GM21576 (cell line): ENCODE data around the gene BCR.

Source experiments
- ATAC-seq: cut with Tn5 transposase; IDR thresholded peaks from one replicate; pipeline ENCODE4 v1.9.1; 2021; ENCODE audit warnings: mild to moderate bottlenecking, moderate library complexity; ENCODE audit not compliant: unreplicated experiment

Gene BCR

DNA sequence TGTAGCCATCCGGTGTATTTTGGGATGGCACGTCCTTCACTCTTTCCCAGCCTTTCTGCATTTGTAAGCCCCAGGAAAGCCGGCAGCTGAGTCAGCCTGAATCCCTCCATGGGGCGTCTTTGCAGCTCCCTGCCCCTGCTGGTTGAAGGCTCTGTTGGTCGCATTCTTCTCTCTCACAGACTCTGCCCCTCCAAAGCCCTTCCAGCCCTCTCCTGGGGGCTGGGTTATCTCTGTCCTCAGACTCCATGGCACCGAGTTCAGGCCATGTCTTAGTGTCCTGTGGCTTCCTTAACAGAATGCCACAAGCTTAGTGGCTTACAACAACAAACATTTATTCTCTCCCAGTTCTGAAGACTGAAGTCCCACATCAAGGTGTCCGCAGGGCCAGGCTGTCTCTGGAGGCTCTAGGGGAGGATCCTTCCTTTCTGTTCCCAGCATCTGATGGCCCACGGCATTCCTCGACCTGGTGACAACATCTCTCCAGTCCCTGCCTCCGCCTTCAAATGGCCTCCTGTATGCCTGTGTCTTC, 62.2 kb downstream of the BCR start:
- ATAC-seq = no peak

DNA sequence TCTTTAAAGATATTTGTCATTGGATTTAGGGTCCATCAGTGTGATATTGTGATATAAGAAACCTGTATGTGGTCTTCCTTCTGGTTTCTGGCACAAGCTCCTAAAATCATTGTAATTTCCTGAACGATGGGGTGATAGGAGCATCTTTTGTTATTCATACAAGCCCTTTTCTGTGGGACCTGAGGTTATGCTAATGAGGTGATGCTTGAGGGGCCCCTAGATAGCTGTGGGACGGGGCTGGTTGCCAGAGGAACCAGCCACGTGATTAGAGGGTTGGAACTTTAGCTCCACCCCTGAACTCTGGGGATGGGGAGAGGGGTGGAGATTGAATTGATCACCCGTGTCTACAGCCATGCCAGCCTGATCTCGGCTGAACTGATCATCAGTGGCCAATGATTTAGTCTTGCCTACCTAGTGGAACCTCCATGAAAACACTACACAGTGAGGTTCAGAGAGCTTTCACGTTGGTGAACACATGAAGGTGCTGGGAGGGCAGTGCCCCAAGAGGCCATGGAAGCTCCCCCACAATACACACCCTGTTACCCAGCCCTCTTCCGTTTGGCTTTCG, 62.8 kb downstream of the BCR start:
- ATAC-seq = no peak

DNA sequence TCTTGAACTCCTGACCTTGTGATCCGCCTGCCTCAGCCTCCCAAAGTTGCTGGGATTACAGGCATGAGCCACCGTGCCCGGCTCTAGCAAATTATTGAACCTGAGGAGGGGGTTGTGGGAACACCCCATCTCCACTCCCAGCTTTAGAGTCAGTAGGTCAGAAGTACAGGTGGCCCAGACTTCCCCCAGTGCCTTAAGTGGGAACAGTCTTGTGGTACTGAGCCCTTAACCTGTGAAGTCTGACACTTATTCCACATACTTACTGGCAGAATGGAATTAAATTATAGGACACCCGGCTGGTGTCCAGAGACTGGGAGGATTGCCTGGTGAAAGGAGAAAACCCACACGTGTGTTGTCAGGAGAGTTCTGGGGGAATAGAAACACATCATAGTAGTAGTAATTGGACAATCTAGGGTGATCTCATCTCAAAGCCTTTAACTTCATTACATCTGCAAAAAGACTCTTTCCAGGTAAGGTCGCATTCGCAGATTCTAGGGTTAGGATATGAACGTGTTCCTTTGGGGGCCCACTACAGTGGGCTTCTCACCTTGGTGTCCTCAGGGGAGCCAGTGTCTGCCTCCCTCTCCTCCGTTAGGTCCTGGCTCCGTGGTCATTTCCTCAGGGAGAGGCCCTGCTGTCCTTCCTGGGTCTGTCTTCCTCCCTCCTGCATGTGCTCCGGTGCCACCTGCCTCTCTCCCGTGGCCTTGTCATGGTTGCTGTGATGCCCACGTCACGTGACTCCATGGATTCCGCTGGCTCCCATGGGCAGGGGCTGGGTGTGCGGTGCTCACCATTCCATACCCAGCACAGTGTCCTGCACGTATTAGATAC, 63.8 kb downstream of the BCR start:
- ATAC-seq = no peak

DNA sequence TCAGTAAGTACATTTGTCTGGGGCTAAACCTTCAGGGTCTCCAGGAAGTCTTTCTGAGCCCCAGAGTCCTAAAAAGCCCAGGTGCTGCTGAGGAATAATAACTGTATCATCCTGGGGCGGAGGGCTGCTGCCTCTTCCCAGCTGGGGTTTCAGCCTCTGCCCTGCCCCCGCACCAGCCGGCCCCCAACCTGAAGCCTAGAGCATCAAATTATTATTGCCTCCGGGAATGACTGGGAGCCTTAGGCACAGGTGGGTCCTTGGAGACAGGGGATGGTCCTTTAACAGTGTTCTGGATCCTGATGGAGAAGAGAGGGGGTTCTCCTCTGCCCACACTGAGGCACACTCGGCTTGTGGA, 64.4 kb downstream of the BCR start:
- ATAC-seq = no peak

DNA sequence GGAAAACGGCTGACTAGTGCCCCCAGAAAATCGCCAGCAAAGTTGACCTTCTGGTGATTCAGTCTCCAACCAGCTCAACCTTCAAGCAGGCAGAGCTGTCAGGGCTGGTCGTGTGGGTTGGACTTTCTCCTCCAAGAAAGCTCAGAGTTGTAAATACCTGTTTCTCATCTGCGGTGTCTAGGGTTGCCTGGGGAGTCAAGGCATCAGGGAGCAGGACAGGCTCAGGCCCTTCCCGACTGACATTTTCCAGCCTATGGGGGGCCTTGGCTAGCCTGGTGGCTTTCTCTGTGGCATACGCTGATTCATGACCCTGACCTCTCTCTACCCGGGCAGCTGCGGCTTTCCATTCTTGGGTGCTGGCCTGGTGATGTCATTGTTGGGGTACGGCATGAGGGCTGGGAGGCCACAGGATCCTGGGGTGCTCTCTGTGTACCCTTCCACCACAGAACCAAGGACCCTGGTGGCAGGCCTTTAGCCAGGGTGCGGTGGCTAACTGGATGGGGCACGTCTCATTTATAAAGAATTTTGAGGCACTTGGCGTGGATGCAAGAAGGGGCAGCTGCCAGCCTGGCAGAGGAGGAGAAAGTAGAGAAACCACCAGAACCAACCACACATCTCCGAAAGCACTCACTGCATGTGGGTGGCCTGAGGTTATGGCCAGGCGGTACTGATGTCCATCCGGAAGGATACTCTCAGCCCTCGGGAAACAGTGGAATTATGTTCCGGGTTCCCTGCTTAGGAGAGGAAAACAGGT, 64.9 kb downstream of the BCR start:
- ATAC-seq = no peak

DNA sequence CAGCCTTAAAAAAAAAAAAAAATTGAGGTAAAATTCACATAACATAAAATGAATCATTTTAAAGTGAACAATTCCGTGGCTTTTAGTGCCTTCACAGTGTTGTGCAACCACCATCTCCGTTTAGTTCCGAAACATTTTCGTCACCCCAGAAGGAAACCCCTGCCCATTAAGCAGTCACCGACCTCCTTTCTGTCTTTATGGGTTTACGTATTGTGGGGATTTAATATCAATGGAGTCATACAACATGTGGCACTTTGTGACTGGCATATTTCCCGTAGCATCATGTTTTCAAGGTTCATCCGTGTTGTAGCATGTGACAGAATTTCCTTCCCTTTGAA, 65.5 kb downstream of the BCR start:
- ATAC-seq = no peak

DNA sequence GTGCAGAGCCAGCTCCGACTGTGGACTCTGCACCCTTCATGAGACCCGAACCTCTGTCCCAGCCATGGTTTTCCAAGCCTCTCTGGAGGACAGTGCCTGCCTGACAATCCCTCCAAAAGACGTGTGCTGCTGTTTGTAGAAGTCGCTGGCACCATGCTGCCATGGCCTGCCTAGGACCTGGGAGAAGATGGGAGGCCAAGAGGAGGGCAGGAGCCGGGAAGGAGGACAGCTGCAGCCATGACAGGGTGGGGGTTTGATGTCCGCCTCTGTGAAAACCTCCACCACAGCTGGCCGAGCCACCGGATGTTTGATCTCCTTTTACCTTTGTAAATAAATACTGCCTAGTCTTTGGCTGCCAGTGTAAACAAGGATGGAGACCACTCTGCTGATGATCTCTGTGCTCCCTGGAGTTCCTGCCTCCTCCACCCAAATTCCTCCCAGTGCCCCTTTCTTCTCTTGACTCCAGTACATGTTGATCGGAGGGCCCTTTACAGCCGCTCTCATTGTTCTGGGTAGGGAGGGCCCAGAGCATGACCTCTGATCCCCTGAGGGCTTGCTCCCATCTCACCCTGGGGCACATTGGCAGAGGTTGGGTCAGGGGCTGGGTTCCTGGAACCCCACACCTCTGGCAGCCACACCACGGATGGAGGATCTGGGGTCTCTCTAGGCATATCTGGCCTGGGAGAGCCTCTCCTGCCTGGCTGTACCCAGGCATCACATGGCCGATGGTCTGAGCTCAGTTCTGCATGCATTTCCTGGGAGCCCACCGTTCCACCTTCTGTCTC, 66.9 kb downstream of the BCR start:
- no peak for ATAC-seq

DNA sequence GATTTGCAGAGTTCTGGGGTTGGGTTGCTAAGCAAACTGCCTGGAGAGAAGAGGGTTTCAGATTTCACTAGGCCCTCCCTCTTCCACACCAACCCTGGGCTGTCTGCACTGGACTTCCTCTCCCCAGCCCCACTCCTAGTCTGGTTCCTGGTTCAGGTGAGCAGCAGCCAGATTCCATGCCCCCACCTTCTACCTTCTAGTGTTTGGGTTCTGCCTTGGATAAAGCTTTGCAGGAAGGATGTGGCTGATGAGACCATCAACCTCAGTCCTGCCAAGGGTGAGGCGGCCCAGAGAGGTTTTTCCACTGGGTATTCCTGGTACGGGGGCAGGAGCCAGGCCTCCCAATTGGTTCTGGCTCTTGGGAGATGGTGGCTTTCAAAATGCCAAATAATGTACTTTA, 68.3 kb downstream of the BCR start:
- ATAC-seq = no peak

DNA sequence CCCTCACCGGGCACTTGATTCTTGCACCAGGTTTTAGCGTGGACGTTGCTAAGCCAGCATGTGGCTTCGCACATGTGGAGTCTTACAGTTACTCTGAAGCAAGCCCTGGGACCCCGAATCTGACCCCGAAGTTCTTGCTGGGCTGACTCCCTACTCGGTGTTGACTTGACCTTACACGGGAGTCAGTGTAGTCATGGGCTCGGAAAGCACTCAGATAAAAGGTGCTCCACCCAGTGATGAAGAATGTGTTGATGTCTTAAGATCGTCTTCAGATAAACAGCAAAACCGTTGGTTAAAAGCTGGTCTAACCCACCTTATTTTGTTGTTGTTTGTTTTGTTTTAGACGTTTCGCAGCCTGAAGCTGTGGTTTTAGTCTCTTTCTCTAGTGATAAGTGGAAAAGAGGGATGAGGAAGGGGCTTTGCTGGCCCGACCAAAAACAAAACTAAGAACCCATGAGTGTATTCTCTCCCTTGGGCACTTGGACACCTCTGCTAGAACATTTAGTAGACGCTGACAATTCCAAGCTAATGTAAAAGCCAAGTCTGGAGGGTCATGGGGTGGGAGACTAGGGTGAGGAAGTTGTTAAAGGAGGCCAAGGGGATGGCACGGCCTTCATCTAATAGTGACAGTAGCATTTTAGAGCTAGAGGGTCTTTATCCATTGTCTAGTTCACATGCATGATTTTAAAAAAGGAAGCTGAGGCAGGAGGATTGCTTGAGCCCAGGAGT, 69.9 kb downstream of the BCR start:
- ATAC-seq = no peak

DNA sequence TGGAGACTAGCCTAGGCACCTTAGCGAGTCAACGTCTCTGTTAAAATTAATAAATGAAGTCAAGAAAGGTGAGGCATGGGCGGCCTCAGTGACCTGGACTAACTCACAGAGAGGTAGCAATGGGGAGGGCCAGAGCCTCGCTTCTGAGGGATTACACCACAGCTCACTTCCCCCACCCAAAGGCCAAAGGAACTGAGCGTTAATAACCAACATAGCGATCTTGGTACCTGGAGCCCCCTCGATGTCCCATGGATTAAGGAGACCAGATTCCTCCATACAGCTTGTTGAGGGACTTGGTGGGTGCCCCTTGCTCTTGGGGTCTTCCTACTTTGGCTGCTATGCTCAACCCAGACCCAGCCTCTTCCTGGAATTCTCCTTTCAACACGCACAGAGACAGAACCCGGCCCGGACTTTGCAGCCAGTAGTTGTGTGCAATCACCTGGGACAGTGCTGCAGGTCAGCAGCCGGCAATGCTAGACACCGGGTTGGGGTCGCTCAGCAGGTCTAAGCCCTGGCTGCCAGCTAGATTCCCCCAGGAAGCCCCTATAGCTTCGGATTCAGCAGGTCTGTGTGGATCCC, 70.6 kb downstream of the BCR start:
- no peak for ATAC-seq

DNA sequence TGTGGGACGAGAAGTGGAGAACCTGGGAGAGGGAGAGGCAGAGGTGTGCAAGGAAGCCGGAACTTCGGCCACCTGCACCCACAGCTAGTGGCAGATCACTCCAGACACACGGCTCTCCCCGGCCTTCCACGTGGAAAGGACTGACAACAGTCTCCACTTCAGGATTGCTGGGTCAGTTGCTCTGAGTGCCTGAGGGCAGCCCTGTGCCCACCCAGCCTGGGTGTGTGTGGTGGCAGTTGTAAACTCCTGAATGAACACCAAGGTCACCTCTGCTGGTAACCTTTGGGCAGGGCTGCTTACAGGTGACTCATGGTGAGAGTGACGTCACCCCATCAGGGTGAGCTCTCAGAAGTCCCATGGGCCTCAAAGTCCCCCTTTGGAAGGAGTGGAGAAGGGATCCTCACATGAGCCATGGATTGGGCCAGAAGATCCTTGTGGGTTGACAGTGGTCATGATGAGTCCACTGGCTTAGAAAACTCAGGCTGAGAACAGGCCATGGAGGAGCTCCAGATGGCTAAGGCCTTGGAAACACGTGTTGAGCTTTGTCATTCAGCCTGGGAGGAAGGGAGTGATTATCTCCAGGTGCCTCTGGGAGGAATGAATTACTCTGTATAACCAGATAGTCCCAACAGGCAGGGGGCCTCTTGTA, 71.3 kb downstream of the BCR start:
- ATAC-seq = no peak

DNA sequence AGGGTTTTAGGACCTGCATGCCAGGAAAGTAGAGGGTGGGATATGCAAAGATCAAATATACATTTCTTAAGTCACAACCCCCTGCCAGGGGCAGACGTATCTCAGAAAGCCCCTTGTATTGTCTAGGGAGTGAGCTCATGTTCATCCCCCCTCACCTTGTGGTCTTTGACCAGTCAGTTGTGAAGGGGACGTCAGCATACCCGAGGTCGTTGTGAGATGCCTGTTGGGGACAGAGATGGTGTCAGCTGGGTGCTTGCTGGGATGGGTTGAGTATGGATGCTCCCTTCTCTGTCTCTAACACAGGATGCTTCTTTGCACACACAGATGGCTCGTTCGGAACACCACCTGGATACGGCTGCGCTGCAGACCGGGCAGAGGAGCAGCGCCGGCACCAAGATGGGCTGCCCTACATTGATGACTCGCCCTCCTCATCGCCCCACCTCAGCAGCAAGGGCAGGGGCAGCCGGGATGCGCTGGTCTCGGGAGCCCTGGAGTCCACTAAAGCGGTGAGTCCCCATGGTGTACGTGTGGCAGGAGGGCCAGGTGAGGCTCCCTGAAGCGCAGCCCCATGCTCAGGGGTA, 73.3 kb downstream of the BCR start:
- no peak for ATAC-seq

DNA sequence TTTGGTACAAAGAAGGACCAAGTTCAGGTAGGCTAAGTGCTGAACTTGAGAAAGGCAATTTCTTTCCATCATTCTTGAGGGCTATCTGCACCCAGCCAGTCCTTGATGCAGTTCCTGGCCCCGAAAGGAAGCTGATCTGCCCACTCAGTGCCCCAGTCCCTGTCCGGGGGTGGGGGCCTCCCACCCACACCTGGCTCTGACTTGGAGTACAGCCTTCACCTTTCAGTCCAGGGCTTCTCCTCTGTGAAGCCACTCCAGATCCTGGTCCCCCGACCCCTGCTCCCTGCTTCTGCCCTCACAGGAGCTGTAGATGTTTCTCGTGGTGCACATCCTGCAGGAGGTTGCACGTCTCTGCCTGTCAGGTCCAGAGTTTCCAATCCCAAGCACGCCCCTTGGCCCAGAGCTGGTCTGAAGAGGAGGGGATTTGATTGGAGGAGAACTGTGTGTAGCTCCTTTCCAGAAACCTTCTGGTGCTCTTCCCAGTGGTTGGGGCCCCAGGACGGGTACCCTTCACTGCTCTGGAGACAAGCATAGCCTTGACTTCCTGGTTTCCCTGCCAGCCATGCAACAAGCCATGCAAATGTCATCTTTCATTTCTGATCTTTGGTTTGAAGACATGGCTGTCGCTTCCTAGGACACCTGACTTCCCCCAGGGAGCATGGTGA, 75.3 kb downstream of the BCR start:
- ATAC-seq = no peak

DNA sequence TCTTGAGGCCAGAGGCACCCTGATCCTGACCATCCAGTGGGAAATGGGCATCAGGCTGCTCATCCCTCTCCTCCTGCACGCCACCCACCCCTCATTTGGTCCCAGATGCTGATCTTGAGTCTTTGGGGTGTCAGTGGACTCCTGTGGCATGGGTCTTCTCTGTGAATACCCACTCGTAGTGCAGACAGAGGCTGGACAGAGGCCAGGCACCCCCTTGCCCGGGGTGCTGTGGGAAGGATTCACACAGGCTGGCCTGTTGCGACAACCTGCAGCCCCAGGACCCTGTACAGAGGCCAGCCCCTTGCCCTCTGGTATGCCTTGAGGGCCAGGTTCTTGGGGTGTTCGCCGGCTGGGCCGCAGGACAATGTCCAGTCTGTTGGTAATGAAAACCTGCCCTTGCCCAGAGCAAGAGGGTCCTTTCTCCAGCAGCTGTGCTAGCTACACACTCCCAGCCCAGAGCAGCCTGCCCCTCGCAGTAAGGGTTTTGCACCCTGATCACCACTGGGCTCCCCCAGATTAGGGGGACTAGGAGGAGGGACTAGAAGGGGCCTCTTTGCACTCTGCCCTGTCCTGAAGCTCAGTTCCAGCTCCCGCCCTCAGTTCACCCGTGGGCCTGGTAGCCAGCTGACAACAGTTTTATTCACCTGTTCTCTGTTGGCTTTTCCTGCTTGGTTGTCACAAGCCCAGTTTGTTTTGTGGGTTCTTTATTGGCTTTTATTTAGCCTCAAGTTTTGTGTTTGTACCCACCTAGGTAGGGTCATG, 76.0 kb downstream of the BCR start:
- no peak for ATAC-seq

DNA sequence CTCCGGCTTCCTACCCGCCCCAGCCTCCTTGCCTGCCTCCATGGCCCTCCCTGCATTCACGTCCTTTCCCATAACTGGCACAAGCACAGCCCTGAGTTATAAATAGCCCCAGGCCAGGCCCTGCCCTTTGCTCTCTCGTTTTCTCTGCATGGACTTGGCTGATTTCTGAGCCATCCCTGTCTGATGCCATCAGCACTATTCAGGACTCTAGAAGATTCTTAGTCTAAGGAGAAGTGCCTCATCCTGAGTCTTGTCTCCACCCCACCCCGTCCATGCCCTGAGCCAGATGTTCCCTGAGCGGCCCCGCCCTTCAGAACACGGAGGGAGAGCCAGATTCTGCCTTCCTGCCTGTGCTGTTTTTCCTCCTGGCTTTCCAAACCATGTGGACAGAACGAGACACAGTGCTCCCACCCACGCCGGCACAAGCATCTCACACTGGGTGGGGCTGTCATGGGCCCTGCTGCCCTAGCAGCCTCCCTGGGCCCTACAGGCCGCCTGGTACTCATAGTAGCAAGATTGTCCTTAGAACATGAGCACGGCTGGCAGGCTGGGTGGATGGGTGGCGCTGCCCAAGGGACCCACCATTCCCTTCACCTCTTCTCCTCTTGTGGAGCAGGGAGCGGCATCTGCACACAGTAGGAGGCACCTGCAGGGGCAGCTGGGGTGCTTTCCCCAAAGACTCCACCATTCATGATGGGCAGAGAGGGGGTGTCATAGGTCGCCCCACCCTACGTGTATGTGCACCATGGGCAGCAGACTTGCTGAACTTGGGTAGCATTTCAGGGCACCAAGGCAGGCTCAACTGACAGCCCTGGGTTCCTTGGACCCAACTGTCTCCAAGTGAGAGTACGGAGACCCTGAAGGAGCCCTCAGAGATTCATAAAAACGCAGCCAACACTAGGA, 76.9 kb downstream of the BCR start:
- no peak for ATAC-seq

DNA sequence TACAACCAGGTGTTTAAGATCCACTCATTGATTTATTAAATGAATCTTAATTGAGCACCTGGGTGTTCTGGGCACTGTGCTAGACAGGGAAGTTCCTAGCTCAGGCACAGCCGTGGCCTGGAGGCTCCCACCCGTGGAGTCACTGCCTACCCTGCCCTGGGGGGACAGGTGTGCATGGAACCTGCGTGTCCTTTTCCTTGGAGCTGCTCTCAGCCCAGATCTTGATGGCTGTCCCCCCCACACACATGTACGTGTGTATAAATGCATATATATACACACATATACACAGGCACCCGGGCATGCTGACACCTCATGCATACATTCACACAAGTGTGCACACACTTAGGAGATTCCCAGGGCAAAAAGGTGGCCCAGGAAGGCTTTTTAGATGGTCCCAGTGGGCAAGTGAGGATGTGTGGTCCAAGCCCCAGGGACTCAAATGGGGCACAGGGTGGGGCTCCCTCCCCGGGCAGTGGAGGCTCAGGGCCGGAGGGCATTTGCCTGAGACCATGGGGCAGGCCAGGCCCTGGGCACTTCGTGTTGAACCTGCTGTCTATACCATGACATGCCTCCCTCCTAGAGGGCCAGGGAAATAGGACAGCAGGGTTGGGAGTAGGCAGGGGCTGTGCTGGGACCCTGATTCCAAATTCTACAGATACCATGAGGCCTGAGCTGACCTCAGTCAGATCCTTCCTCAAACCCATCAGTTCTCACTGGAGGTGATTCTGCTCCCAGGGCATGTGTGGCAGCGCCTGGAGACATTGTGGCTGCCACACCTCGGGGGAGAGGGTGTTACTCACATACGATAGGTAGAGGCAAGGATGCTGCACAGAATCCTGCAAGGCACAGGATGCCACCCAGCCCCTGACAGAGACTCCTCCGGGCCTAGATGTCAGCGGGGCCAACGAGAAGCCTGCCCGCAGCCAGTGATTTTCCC, 77.8 kb downstream of the BCR start:
- ATAC-seq = no peak
